Measurements from ENCODE around the gene MTG2.

MTG2 gene

DNA sequence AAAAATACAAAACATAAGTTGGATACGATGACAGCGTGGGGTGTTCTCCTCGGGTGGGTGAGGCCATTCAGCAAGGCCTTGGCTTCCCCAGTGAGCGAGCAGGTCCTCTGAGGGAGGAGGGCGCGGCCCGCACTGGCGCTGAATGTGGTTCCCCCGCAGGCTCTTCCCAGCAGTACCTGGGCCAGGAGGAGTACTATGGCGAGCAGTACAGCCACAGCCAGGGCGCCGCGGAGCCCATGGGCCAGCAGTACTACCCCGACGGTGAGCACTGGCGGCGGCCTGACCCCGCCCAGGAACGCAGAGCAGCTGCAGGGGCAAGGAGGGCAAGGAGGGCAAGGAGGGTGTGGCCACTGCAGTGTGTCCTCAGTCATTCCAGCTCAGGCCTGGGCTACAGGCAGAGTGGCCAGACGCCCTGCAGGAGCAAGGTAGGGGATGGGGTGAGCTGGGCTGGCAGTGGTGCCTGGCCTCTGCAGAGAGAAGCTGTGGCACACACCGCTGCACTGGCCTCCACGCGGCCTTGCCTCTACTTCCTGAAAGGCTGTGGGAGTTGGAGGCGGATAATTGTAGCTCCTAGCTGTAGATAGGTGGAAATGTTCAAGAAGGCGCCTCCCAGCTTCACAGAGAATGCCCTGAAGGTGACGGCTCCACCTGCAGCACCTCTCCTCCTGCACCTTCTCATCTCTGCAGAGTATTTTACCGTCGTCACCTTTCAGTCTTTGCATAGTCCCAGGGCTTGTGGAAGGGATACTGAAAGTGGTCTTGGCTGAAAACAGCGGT, 18.7 kb upstream of the MTG2 start:
- DNase-seq, result no peak

DNA sequence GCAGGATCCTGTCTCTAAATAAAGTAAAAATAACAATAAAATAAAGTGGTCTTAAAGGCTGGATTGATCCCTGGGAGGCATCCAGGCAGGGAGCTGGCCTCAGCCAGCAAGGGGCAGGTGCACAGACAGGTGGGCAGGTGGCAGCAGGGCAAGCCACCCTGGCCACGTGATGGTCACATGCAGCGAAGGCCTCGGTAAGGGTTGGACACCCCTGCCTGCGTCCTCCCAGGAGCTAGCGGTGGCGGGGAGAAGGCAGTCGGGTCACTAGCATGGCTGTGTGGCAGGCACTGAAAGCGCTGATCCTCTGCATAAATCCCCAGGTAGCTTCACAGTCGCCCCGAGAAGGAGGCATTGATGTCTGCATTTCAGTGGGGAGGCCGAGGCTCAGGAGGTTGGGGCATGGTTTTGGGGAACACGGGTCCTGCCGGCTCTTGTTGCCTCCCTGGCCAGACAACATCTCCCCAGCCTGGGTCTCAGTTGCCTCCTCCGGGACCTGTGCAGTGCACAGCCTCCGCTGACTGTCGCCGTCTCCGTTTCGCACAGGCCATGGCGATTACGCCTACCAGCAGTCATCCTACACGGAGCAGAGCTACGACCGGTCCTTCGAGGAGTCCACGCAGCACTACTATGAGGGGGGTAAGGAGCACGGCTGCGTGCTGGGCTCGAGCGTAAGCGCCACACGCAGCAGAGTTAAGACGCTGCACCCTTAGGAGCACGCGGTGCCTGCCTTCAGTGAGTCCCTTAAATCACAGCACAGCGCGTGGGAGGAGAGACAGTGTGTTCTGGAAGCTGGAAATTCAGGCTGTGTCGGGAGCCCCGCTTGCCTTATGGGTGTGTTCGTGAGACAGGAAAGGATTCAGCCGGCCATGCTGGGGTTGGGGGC, 17.7 kb upstream of the MTG2 start:
- no peak for DNase-seq

DNA sequence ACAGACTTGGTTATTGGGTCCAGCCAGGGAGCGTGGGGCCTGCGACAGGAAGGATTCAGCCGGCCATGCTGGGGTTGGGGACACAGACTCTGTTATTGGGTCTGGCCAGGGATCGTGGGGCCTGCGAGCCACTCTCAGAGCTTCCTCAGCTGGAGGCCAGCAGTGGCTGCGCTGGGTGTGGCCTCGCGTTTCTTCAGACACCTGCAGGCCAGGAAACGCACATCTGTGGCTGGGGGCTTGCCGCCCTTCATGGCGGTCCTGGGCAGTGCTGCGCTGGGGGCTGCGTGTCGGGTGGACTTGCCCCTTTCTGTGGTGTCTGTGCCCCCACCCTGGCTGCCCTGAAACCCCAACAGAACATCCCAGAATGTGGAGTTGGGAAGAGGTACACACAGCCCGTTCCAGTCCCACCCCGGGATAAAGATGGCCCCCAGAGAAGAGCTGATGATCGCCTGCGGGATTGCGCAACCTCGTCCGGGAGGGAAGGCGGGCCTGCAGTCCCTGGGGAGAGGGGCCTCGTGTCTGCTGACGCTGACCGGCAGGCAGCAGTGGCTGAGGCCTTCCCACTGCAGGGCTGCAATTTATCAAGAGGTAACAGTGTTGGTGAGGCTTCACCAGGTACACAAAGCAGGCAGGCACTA, 16.9 kb upstream of the MTG2 start:
- DNase-seq, result no peak

DNA sequence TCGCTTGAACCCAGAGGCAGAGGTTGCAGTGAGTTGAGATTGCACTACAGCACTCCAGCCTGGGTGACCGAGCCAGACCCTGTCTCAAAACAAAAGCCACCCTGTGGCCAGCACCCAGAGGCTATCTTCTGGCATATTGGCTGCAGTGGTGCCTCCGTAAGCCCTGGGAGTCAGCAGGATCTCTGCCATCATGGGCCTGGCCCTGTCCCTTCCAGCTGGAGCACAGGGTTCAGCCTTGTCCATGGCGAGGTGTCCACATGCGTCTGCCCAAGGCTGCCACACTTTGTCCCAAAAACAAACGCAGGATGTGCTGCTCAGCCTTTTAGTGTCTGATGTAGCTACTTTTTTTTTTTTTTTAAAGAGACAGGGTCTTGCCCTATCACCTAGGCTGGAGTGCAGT, 15.4 kb upstream of the MTG2 start:
- DNase-seq, result no peak

DNA sequence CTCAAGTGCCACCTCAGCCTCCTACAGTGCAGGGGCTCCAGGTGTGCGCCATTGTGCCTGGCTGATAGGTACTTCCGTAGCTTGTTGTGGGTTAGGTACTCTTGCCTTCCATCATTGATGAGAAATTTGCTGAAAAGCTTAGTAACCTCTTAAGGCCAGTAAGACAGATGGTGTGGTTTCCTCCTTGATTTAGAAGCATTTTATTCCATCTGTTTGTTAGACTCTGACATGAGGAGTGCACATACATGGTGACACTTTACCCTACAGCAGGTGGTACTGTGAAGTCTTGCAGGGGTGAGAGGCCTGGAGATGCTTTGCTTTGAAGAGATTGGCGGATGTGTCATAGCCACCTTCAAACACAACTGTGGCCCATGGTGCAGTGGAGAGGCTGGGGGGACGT, 14.8 kb upstream of the MTG2 start:
- DNase-seq, result no peak

DNA sequence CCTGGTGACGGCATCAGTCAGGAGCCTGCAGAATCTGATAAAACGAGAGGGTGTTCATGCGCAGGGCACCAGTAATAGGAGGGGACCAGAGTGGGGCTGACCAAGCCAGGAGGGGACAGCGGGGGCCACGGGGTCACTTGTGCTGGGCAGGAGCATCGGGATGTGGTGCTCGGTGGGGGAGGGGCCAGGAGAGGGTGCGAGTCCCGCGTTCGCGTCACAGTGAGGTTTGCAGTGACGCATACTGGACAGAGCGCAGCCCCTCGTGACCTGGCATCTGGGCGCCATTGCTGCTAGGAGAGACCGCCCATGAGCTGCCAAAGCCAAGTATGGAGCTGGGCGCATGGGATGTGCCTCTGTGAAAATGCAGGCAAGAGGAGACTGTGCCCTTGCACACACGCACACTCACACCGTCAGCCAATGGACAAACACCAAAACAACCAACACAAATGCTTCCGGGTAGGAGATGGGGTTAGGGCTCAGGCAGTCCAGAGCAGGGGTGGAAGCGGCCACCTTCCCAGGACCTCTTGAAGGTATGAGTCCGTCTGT, 13.9 kb upstream of the MTG2 start:
- no peak for DNase-seq

DNA sequence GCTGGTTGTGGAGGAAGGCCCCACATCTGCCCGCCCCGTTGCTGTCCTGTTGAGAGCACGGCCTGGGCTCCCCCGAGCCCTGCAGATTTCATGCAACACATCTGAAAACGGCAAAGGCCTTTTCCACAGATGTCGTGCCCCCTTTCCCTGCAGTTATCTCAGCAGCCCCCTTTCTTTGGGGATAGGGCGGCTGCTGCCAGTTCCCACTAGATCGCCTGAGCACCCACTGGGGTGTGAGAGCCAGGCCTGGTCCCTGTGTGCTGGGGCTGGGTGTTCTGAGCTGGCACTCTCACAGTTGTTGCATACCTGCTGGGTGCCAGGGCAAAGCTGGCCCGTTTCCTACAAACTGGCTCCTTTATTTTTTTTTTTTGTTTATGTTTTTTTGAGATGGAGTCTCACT, 12.3 kb upstream of the MTG2 start:
- no peak for DNase-seq

DNA sequence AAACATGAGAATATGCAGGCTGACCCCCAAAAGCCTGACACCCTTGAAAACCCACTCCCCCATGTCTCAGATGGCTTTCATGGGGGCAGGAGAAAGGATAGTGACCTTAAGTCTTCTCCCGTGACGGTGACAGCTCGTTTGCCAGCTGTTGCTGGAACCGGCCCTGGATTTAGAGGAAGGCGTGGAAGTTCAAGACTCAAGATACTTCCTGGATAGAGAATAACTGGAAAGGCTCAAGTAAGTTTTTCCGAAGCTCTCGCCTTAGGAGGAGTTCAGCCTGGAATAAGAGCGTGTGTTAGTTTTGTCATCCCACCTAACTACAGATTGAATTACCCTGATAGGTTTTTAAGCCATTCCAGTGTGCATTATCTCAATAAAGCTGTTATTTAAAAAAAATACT, 11.6 kb upstream of the MTG2 start:
- no peak for DNase-seq

DNA sequence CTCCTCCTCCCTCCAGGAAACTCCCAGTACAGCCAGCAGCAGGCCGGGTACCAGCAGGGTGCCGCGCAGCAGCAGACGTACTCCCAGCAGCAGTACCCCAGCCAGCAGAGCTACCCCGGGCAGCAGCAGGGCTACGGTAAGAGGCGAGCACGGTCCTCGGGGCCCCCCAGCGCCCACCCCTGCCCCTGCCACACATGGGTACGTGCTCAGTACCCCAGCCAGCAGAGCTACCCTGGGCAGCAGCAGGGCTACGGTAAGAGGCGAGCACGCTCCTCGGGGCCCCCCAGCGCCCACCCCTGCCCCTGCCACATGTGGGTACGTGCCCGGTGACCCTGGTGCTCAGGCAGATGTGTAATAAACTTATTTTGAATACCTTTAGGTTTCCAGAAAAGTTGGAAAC, 10.2 kb upstream of the MTG2 start:
- no peak for DNase-seq

DNA sequence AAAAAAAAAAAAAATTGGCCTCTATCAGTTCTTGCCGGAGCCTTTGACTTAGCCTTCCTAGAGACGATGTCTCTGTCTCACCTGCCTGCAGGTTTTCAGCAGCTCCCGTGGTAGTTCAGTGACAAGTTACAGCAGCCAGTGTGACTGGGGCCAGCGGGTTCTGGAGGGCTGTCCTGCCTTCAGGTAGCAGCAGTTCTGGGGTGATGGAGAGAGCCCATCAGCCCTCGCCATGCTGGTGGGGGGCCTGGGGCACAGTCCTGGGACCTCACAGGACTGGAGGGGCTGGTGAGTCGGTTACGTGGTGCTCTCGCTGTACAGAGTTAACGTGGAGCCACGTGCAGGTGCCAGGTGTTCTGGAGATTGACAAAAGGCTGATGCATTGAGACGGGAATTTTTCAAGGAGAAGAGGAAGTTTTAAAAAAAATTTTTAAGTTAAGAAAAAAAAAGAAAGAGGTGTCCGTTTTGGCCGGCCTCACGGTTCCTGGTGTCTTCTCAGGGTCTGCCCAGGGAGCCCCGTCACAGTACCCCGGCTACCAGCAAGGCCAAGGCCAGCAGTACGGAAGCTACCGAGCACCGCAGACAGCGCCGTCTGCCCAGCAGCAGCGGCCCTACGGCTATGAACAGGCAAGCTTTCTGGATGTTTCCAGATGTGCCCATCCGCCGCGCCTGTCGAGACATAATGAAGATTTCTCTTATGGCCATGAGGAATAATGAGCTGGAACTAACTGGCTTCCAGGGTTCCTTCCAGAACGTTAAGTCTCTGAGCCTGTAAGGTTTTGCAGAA, 8.6 kb upstream of the MTG2 start:
- DNase-seq, result no peak

DNA sequence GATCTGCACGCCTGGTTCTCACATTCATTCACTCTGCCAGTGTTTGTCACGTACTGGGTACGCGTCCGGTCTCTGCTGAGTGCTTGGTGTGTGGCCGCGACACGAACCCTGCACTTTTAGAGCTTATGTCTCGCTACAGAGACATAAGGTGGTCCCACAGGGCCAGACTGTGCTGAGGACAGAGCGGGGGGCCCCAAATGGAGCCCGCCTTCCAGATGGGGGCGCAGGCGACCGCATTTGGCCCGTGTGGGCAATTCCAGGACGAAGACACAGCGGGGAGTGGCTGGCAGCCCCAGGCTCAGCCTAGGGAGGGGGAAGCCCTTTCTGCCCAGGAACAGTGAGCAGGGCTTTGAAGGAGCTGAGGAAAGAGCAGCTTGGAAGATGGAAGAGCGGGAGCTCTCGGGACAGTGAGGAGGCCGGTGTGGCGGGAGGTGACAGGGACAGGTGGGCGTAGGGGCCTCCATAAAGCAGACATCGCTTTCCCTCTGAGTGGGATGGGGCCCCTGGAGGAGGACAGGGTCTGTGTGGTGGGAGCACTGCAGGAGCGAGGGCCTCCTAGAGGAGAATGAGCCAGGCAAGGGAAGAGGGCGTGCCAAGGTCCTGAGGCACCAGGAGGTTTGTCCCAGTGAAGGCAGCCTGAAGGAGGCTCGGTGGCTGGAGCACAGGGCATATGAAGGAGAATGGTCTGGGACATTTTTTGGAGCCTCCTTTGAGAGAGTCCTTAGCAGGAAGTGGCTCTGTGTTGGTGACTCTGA, 7.8 kb upstream of the MTG2 start:
- DNase-seq, result no peak

DNA sequence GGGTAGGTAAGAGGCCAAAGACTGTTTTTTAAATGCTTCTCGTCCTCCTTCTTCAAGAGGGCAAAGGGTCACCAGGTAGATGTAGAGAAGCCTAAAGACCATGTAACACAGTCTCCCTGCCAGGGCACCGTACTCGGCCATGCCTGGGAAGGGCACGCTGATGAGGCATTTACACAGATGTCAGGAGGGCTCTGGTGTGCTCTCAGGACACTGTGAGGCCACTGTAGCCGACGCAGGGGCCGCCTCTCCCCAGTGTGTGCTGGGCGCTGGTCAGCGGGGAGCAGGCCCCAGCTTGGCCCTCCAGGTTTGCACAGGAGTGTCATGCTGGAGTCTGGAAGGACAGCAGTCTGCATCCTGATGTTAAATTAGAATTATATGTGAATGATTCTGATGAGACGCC, 7.1 kb upstream of the MTG2 start:
- no peak for DNase-seq

DNA sequence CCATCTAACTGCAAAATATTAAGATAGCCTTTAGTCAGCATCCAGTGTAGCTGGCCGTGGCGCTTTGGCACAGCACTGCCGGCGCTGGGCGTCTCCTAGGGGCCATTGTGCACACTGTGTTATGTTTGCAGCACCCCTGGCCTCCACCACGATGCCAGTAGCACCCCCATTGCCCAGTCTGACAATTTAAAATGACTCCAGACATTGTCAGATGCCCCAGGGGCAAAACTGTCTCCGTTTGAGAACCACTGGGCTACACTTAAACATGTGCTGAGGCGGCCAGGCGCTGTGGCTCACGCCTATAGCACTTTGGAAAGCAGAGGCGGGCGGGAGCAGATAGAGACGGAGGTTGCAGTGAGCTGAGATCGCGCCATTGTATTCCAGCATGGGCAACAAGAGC, 6.0 kb upstream of the MTG2 start:
- DNase-seq, result no peak

DNA sequence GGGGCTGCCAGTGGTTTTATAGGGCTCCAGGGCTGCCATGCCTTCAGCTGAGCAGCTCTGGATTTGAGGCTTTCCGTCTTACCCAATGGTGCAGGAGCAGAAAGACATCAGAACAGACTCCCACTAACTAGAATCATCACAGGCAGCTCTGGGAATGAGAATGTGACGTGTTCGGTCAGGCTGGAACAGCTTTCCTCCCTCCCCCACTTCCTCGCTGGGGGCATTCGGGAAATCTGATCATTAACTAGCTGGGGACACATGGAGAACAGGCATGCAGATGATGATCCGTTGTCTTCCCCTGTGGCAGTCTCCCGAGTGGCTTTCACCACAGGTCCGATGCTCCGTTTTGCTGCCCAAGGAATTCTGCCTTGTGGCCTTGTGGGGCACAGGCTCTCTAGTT, 5.5 kb upstream of the MTG2 start:
- no peak for DNase-seq

DNA sequence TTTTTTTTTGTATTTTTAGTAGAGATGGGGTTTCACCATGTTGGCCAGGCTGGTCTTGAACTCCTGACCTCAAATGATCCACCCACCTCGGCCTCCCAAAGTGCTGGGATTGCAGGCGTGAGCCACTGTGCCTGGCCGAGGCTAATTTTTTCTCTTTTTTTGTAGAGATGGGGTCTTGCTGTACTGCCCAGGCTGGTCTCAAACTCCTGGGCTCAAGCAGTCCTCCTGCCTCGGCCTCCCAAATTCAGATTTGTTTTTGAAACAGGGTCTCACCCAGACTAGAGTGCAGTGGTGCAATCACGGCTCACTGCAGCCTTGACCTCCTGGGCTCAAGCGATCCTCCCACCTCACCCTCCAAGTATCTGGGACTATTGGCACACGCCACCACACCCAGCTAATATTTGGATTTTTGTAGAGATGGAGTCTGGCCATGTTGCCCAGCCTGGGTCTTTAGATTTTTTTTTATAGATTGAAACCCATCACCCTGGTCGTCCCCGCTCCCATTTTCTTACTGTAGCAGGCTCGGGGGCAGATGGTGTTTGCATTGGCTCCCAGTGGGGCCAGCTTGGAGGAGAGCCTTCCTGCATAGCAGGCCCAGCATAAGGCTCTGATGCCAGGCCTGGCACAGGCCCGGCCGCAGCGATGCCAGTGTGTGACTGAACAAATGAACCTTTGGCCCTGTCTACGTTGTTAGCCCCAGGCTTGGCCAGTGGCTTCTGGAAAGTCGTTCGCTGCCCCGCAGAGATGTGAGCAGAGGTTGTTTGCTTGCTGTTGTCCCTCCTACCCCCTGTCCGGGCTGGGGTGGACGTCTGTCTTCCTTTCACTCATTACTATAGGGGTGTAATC, 4.3 kb upstream of the MTG2 start:
- no peak for DNase-seq

DNA sequence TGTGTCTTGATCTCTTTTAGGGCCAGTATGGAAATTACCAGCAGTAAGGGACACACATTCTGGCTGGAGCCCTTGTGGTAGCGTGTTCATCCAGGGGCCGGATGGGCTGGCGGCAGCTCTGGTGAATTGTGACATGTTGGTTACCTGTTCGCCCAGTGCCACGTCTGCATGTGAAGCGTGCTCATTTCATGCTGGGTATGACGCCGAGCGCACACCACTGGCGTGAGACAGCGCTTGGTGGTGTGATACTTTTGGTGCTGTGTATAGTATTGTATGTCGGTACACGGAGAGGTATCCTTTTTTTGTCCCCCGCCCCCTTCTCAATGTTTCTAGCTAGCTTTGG, 3.7 kb upstream of the MTG2 start:
- DNase-seq, result no peak

DNA sequence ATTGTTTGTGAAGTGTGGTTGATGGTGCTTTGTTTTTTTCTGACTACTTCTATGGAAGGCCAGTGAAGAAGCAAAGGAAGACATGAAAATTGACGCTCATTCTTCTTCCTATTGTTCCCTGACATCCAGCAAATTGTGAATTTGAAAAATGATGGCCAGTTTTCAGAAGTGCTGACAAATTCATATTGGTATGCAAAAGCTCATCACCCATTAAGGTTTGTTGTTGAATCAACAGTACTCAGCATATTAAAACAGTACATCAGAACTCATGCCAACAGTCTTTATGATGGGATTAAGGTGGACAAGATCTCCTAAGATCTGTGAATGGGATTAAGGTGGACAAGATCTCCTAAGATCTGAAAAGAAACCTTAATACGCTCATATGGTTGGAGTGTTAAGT, 1.0 kb upstream of the MTG2 start:
- no peak for DNase-seq

DNA sequence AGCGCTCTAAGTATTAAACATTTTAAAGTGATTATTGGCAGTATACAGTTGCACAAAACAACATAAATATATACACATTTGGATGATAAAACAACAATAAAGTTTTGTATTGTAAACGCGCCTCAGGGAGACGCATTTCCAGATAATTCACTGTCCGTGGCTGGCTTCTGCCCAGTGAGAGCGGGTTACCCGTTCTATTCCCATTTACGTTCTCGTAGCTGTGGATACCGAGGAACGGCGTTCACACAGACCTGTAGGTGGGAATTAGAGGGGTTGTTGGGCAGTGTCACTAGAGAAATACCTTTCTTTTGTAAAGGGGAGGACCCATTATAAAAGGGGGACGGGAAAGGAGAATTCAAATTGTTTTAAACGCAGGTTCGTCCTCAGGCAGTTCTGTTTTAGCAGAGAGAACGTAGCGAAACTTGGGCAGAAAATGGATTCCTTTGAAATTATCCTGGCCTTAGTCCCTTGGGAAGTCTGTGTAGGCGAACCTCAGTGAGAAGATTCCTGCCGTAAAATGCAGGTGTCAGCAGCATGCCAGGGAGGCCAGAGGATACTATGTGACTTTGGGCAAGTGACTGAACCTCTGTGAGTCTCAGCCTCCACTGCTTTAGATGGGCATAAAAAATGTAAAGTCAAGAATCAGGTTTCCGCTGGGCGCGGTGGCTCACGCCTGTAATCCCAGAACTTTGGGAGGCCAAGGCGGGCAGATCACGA, 756 bp downstream of the MTG2 start:
- DNase-seq, result no peak

DNA sequence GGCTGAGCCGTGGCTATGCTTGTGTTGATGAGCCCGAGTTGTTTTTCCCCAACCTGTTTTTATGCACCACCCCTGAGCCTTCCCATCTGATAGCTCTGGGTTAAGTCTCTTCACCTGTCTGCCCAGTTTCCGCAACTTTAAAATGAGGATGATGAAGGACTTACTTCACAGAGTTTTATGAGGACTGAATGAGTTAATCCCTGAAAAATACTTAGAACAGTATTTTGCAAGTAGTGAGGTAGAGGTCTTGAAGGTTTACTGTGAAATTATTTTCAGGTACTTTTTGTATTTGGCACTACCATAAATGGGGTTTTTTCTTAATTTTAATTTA, 3.2 kb downstream of the MTG2 start:
- DNase-seq, result no peak
